Eye (tissue), 1 donor: ENCODE data around the gene PPP2R2D.

ENCODE experiments used
- DNase-seq: peaks from one replicate; pipeline ENCODE4 v3.0.0-alpha.2; 2015

PPP2R2D gene

DNA sequence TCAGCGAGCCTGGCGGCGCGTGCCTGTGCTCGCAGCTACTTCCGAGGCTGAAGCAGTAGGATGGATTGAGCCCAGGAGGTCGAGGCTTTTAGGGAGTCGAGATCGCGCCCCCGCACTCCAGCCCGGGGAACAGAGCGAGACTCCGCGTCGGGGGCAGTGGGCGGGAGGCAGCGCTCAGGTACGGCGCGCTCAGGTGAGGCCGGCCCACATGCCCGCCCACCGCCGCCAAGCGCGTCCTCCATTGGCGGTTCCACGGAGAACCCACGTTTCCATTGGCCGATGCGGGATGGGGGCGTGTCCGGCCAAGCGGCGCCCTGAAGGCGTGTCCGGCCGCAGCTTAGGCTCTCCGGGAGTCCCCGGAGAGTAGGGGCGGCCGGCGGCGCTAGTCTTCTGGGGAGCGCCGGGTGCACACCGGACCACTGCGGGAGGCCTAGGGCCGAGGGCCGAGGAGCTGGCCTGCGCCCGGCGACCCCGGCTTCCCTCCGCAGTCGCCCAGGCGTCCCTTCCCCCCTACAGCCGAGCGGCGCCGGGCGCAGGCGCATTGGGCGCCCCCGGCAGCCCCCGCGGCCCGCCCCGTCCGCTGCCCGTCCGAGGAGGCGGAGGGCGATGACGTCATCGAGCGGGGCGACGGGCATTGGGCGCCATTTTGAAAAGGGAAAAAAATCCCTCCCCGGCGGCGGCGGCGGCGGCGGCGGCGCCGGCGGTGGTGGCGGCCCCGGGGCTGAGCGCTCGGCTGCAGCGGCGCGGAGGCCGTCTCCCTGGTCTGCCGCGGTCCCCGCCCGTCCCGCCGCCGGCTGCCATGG, at the start of gene PPP2R2D:
PPP2R2D (plus strand) TSS at position 659 of the 803 bp plus-strand sequence; CDS start at position 800, 141 bp downstream.
- DNase-seq: peak; percentile 98

GRCh38 chr10:131851346-131851745, 49.5 kb upstream of the PPP2R2D start:
- peak; percentile 54 for DNase-seq

DNA sequence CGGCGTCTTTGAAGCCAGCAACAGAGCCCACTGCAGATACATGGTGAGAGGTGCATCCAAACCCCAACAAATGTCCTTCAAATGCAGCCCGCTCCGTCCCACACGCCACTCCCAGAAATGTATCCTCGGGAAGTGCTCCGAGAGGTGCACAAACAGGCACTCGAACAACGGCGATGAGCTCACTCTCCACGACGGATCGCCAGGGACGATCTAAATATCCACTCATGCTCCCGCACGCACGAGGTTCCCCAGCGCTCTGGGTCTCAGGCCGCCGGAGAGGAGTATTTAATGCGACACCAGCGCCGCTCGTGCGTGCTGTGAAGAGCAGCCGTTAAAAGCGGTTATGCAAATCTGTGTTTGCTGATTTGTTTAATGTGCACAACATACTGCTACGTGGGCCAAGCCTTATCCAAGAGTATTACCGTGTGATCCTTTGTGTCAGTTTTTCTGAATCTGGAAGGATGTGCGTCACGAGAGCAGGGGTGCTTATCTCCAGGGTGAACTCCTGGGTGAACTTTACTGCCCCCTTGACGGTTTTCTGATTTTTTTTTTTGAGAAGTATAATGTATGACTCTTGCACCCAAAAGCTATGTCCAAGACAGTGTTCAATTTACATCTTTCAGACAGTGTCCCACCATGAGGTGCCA, 48.5 kb upstream of the PPP2R2D start:
- no peak for DNase-seq

DNA sequence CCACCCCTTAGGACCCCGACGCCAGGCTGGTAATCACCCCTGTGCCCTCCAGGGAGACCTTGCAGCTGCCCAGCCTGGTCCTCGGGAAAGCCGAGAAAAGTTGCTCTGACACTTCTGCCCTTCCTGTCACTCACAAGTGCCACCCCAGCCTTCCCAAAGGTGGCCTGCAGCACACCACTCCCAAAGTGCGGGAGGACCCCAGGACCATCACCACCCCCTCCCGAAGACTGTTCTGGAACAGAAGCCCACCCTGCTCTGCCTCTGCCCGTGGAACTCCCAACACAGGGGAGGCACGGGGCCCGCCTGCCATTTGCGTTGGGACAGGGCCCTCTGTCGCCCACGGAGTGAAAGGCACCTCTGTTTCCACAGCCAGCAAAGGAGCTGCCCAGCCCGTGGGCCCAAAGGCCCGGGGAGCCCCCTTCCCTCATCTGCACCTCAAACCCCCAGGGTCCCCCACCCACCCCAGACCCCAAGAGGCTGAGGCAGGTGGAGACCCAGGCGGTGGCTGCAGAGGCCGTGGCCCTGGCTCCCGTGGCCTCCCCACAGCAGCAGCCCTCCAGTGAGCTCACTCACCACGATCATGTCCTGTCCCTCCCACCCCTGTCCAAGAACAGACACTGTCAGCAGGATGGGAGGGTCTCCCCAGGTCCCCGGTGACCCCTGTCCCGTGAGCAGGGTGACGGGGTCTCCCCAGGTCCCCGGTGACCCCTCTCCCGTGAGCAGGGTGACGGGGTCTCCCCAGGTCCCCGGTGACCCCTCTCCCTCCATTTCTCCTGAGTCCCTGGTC, 47.8 kb upstream of the PPP2R2D start:
- DNase-seq: no peak

DNA sequence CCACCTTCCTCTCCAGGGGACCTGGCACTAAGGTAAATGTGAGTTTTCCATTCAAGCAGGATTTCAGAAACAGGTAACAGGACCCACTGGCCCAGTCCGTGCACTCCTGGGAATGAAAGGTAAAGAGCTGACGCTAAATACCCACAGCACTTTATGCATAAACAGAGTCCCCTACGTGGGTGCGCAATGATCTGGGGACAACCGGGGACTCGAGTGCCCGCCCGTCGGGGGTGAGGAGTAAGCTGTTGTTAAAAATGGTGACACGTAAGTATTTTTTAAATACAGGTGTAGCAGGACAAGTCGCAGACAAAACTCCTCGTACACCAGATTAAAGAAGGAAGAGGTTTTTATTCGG, 47.2 kb upstream of the PPP2R2D start:
- no peak for DNase-seq

GRCh38 chr10:131854579-131855335, 46.1 kb upstream of the PPP2R2D start:
- DNase-seq: no peak

DNA sequence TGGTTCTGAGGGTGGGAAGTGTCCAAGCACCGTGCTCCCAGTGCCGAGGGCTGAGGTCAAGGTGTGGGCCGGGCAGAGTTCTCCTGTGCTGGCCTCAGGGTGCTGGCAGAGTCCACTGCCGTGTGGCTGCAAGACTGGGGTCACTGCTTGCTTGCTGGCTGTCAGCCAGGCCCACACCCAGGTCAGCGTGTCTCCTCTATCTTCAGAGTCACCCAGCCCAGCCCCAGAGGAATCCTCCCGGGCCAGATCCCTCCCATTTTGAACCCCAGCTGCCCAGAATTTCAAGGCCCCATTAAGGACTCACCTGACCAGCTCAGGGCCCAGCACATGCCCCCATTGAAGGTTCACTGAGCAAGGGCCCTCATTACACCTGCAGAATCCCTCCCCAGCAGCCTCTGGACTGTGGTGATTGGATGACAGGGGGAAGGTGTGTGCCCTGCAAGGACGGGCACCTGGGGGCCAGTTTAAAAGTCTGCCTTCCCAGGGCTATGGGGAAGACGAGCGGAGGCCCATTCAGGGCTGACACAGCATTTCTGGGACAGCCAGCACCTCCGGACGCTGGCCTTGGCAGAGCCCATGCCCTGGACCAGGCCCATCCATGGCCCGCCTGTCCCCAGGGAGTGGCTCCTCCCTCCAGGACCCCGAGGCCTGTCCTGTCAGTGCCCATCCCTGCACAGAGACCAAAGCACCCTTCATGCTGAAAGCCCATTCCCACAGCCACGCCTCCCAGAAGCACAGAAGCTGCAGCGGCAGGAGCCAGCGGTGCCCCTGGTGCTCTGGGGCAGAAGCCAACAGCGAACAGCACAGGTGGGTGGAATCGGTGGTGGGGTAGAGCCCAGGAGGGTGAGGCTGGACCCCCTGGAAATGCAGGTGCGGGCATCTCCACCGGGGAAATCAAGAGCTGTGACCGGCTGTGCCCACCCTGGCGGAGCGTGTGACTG, 45.1 kb upstream of the PPP2R2D start:
- DNase-seq: no peak

- no peak for DNase-seq
Measured at GRCh38 chr10:131856441-131857094, 44.2 kb upstream of the PPP2R2D start.

DNA sequence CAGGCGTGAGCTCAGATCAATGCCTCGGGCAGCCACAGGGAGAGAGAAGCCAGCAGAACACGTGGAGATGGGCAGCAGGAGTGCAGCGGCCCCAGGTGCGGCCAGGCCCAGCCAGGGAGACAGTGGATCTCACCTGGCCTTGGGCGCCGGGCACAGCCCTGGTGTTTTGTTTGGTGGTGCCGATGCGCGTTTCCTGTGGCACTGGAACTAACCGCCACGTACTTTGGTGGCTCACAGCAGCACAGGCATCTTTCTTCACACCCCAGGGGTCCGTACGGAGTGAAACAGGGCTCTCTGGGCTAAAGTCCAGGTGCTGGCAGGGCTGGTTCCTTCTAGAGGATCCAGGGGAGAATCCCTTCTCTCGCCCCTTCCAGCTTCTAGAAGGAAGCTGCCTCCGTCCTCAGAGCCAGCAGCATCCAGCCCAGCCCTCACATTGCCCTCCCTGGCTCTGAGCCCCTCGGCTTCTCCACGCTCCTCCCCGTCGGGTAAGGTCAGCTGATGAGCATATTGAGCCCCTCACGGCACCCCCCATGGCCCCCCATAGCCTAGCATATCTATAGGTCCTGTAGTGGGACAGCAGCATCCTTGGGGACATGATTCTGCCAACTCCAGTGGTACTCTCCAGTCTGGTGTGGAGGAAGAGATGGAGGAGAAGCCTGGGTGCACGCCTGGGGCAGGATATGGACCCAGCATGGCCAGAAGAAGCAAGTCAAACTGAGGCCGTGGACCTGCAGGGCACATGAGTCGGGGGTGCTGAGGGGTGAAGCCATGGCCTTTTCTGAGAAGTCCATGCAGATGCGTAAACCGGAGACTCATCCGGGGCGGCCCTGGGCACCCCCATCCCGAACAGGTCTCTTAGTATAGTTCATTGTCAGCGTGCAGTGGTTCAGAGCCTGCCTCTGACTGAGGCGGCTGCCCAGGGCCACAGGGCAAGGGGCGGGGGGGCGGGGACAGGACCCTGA, 43.4 kb upstream of the PPP2R2D start:
- DNase-seq: no peak

DNA sequence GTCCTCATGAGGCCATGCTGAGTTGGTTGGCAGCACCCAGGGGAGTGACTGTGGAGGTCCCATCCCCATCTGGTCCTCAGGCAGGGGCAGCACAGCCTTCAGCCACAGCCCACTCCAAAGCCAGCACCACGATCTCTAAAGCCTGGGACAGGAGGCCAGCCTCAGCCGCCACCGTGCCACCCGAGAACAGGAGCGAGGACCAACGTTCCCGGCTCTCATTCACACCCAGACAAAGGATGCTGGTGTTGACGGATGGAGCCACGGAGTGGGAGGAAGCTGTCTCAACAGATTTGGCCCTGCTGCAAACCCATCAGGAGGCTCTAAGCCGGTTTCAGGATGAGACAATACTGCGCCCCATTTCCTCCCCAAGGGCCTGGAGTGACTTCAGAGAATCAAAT, 42.7 kb upstream of the PPP2R2D start:
- no peak for DNase-seq

DNA sequence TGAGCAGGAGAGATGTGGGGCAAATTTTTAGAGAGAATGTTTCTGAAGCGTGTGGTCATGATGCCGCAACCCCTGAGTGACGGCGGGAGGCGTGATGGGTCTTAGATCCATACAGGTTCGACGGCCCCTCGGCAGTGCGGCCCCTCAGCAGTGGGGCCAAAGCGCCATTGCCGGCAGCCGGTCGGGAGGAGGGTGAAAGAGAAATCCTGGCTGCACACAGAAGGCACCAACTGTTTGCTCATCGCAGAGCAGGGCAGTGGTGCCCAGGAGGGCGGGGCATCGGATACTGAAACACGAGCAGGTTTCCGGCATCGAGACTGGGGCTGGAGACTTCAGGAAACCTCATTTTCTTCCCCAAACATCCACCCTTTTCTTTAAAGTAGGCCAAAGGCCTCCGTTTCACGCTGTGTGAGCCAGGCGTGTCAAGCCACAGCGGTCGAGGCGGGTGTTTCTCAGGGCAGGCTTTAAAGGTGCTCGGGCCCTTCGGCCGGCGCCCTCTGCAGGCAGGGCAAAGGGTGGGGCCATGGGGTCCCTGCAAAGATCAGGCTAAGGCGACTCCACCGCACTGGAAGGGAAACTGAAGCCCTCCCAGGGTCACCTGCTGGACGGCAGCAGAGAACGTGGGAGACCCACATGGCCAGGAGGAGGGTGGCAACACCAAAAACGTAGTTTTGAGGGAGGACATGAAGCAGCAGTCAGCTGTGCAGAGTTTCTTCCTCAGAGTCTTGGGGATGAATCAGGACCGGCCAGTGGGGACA, 42.0 kb upstream of the PPP2R2D start:
- no peak for DNase-seq

- DNase-seq: no peak
Measured at GRCh38 chr10:131859341-131860020, 41.3 kb upstream of the PPP2R2D start.

GRCh38 chr10:131860311-131860710, 40.5 kb upstream of the PPP2R2D start:
- DNase-seq: no peak

DNA sequence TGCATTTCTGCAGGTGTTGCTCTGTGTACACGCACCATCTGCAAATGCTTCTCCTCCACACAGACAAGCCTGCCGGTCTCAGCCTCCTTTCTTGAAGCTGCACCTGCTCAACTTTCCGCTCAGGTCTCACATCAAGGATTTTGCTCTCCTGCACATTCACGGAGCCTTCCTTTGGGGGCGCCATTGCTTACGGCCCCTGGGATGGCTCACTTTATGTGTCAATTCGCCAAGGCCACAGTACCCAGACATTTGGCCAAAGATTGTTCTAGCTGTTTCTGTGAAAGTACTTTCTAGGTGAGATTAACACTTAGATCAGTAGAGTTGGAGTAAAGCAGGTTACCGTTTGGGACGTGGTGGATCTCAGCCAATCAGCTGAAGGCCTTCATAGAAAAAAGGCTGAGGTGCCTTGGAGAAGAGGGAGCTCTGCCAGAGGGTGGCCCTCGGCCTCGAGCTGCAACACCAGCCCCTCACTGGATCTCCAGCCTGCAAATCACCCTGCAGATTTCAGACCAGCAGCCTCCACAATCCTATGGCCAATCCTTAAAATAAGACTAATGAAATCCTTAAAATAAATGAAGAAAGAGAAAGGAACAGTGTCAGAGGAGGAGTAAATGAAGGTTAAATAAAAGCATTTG, 39.9 kb upstream of the PPP2R2D start:
- no peak for DNase-seq

GRCh38 chr10:131862548-131862947, 38.3 kb upstream of the PPP2R2D start:
- DNase-seq: no peak

- DNase-seq: no peak
Measured at GRCh38 chr10:131865223-131865917, 35.4 kb upstream of the PPP2R2D start.

GRCh38 chr10:131866673-131867072, 34.1 kb upstream of the PPP2R2D start:
- no peak for DNase-seq
